ENCODE measurements around the gene RETREG2.
A peak's percentile ranks its signal among the peaks of the same experiment; 100 is the strongest.

RETREG2 gene

DNA sequence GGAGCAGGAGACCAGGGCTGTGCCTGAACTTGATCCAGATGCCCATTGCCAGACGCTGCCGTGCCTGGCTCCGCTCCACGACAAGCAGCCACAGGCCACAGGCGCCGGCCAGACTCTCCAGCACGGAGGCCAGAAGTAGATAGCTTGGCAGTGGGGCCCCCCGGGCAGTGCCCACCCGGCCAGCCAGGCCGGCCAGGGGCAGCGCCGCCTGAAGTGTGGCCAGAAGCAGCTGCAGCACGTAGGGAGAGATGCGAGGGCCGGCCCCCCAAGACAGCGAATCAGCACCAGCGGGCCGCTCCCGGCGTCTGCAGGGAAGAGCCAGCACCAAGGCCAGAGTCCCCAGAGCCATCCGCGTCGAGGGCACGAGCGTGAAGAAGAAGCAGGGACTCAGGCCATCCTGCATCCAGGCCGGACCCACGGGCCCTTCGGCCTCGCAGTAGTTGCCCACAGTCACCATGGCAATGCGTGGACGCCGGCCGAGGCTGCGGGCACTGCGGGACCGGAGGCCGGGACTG, 40.2 kb downstream of the RETREG2 start:
- DNase-seq = peak; percentile 70

DNA sequence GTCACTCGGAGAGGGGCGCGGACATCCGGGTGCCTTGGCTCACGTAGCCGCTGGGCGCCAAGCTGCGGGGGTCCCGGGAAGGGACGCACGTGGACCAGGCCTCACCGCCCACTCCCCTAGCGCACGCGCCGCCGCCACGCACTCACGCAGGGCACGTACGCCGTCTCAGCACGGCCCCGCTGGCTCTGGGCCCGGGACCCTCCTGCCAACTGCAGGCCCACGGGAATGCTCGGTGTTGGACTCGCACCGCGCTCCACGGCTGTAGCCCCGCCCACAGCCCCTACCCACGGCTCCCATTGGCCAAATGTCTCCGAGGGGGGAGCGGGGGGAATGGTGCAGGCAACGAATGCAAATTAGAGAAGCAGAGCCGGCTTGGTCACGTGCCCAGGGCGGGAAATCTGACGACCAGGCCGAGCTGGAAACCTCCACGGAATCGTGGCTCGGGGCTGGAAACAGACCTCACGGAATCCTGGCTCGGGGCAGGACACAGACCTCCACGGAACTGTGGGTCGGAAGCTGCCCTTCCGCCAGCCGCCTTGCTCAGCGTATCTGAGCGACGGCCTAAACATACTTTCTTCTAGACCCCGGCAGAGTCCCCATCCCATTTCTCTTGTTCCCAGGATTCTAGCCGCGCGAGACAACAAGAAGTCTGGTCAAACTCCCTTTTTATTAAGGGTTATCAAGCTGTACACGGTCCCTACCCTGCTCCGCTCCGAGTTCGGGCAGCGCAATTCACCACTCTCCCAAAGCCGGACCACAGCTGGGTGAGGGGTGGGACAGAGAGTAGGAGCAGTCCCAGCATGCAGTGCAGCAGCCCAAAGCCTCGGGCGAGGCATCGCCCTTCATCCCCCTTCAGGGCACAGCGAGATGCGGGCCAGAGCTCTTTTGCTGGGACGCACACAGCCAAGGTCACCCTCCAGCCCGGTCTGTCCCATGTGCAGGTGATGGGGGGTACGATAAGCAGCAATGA, 40.9 kb downstream of the RETREG2 start, which contains the start of gene ABCB6:
TSS of gene ABCB6 (minus strand) at position 227 of the 970 bp plus-strand sequence. CDS start 285 bp downstream, outside the sequence.
- DNase-seq = peak; percentile 97

- no peak for DNase-seq
Measured at GRCh38 chr2:219219784-219220532, 41.9 kb downstream of the RETREG2 start.

DNA sequence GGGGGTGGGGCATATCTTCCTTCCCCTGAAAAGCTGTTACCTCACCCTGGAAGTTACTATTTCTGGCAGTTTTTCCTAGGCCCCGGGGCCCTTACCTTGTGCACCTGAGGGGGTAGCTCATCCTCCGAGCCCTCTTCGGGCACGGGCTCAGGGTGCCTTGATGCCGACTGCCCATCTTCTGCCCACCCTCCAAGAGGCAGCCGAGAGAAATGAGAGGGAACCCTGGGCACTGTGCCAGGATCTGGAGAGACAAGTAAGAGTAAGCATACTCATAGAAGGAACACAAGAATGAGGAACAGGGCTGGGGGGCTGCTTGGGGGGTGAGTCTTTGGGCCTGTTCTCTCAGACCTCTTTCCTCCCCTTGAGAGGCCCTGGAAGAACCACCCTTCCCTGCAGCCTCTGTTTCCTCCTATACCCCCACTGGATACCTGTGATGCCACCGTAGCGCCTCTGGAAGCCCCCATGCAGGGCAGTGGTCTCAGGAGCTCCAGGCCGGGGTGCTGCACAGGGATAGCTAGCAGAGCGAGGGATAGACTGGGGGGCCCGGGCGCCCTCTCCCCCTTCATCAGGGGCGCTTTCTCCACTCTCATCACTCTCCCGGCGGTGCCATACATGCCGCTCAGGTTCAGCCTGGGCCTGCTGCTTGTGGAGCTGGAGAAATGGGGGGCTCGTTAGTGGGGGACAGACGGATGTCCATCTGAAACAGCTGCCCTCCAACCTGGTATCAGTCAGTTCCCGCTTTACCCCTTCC, 42.8 kb downstream of the RETREG2 start:
- no peak for DNase-seq

GRCh38 chr2:219221957-219222518, 44.0 kb downstream of the RETREG2 start:
- no peak for DNase-seq

GRCh38 chr2:219223831-219224610, 45.9 kb downstream of the RETREG2 start:
- no peak for DNase-seq

GRCh38 chr2:219225350-219225749, 47.3 kb downstream of the RETREG2 start:
- peak; percentile 49 for DNase-seq

DNA sequence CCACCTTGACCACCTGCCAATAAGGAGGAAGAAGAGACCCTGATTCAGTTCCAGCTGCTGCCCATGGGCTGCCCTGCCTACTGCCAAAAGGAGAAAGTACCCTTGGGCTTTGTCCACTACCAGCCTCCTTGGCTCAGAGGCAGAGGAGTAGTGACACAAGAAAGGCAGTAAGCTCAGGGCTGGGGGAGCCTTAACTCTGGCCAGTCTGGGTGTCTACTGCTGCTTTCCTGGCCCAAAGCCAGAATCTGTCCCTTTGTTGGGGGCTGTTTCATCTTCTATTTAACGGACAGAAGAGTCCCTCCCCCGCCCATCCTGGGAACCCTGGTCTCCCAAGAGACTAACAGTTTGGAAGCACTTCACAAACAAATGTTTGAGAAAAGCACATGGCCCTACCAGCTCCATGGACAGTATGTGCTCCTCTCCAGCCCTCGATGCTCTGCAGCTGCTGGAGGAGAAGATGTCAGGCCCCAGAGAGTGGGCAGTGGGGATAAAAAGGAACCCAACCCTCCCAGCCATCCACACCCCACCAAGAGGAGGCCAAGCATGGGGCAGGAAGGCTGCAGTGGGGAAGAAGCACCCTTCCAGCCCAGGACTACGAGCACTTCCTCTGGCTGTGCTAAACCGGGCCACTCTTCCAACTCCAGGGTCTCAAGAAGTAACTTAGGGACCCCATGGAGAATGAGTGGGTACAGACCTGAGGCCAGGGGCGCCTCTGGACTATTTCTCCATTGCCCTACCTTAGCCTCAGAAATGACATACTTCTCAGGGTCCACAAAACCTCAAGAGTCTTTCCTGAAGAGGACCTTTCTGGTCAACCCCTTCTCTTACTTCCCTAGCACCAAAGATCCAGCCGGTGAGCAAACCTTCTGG, 50.2 kb downstream of the RETREG2 start:
- peak; percentile 47 for DNase-seq

DNA sequence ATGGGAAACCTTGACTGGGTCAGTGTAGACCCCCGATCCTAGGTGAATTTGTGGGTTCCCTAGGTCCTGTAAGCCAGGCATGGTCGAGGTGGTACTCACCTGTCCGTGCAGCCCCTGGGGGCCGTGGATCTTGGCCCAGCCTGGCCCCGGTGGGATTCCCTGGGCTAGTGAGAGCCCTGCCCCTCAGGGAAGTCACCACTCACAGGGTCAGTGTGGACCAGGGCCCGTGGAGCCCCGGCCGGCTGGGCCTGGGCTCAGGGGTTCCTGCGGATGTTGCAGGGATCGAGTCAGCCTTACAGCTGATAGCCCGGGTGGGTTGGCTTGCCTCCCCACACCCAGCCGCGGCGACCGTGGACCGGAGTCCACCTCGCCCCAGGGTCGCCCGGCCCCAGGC, 50.8 kb downstream of the RETREG2 start:
- DNase-seq = no peak

DNA sequence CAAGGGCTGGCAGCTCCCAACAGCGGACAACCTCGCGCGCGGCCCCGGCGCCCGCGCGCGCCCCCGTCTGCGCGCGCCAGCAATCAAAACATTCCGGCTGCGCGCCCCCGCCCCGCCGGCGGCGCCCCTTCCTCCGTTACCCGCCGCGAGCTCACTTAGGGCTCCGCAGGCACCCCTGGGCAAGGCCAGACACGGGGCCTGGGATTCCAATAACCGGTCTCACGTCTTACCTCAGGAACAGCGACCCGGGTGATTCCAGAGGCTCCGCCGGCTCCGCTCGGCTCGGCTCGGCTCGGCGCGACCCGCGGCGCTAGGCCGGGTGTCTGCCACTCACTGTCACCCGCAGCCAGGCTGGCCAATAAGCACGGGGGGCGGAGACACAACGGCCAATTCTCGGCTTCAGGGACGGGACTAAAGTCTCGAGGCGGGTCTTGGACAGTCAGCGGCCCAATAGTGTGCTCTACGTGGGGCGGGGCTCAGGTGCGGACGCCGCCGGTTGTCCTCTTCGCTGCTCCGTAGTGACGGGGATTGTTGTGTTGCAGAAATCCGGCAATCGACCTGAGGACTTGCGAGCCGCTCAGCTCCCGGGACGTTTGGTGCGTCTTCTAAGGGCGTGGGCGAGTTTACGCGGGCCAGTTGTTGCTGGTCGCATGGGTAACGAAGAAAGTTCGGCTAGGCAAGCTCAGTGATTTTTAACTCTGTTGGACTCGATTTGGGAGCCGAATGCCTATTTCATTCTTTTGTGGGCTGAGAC, 51.4 kb downstream of the RETREG2 start, which contains the start of the genes ANKZF1 and ATG9A:
TSS of gene ANKZF1 (plus strand) at position 502 of the 754 bp plus-strand sequence. CDS start 452 bp downstream, outside the sequence.
TSS of gene ATG9A (minus strand) at position 332 of the 754 bp plus-strand sequence. CDS start 1,612 bp downstream, outside the sequence.
- DNase-seq = peak; percentile 100

GRCh38 chr2:219230059-219230540, 52.0 kb downstream of the RETREG2 start:
- peak; percentile 63 for DNase-seq

GRCh38 chr2:219234331-219234730, 56.3 kb downstream of the RETREG2 start:
- DNase-seq = no peak
